Peyer's patch (tissue), 4 donors: ENCODE measurements around the gene BICC1.

ENCODE experiments used
- POLR2A ChIP-seq, 2 donors: fragments of 450-650 bp; IDR thresholded peaks; one replicate each; pipeline ENCODE4 v1.5.1; 2017; ENCODE audit warnings: antibody characterized with exemption in 2 of 2, mild to moderate bottlenecking in 2 of 2, moderate library complexity in 2 of 2
- TF ChIP-seq, protein P1 (sequence below), 6 experiments: fragments of 450-650 bp in 4 of 6; fragments of 200-600 bp in 2 of 6; sonication (generic) in 1 of 6; IDR thresholded peaks; one replicate each; pipeline ENCODE4 v1.5.1; 2017 to 2019; ENCODE audit warnings: antibody characterized with exemption in 6 of 6, mild to moderate bottlenecking in 3 of 6, moderate library complexity in 1 of 6

DNA sequence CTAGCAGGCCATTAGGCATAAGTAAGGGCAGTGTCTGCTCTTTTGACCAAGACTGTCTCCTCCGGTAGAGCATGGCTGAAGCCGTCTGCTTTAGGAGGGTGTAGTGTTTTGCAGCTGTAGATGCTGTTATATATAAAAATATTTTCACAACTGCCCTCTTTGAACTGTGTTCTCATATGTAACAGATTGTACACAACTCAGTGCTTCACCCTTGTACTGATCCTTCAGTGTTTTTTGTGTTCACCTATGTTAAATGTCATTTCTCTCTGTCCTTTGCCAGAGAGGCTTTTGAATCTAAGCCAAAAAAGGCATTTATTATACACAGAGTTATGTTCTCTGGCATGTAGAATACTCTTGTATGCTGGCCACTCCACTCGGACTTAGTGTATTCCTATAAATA is 135.5 kb downstream of the BICC1 start:
- TF ChIP-seq, protein P1, sequence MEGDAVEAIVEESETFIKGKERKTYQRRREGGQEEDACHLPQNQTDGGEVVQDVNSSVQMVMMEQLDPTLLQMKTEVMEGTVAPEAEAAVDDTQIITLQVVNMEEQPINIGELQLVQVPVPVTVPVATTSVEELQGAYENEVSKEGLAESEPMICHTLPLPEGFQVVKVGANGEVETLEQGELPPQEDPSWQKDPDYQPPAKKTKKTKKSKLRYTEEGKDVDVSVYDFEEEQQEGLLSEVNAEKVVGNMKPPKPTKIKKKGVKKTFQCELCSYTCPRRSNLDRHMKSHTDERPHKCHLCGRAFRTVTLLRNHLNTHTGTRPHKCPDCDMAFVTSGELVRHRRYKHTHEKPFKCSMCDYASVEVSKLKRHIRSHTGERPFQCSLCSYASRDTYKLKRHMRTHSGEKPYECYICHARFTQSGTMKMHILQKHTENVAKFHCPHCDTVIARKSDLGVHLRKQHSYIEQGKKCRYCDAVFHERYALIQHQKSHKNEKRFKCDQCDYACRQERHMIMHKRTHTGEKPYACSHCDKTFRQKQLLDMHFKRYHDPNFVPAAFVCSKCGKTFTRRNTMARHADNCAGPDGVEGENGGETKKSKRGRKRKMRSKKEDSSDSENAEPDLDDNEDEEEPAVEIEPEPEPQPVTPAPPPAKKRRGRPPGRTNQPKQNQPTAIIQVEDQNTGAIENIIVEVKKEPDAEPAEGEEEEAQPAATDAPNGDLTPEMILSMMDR (IDR thresholded peaks at IDR 0.05), result no peak
- TF ChIP-seq POLR2A (IDR thresholded peaks at IDR 0.05), result no peak
